ENCODE results near the gene SLC2A9. TPM values are rescaled to one million over a fixed set of nuclear protein-coding genes. Genes with fewer than 3 reads are reported as not detected.

The SLC2A9 gene
- total RNA-seq, 2 experiments from 2014 or later: 1.1 to 1.2 TPM

DNA sequence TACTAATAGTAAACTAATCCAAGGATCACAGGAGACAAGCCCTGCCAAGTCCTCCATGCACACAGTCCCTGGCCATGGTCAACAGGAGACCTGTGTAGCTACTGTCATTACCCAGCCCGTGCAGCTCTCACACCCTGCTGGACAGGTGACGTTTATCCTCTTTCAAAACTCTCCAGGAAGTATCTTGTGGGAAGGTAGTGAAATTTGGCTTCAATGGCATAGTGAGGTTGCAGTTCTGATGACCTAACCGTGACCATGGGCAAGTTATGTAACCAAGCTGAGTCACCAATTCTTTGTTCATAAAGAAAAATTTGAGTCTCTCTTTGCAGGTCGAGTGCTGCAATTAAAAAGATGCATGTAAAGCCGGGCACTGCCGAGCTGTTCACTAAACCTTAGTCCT, 11.3 kb upstream of the SLC2A9 start:
- no peaks in the 10 kb centered on the region for H3K36me3 Mint-ChIP-seq
- H3K27me3 Mint-ChIP-seq: peaks cover 4% of the 10 kb centered on the region
- H3K27ac Mint-ChIP-seq: no peak overlapping the region
- no peak for DNase-seq
- no peaks in the 10 kb centered on the region for H3K9me3 Mint-ChIP-seq
- H3K4me1 Mint-ChIP-seq: peaks cover 13% of the 10 kb centered on the region
- no peak overlapping the region for H3K4me3 Mint-ChIP-seq

- Mint-ChIP-seq H3K4me1 (peaks cover 13% of the 10 kb centered on the region), H3K27me3 (peaks cover 4% of the 10 kb centered on the region), H3K27ac (no peak overlapping the region), H3K36me3 (no peaks in the 10 kb centered on the region), H3K9me3 (no peaks in the 10 kb centered on the region), H3K4me3 (no peak overlapping the region)
- DNase-seq: no peak
Measured at GRCh38 chr4:10031668-10032590, 10.6 kb upstream of the SLC2A9 start.

GRCh38 chr4:10030972-10031667, 9.8 kb upstream of the SLC2A9 start:
- Mint-ChIP-seq H3K4me3 (no peak overlapping the region), H3K27ac (no peak overlapping the region), H3K27me3 (peaks cover 6% of the 10 kb centered on the region), H3K4me1 (peaks cover 13% of the 10 kb centered on the region), H3K36me3 (no peaks in the 10 kb centered on the region), H3K9me3 (no peaks in the 10 kb centered on the region)
- no peak for DNase-seq

DNA sequence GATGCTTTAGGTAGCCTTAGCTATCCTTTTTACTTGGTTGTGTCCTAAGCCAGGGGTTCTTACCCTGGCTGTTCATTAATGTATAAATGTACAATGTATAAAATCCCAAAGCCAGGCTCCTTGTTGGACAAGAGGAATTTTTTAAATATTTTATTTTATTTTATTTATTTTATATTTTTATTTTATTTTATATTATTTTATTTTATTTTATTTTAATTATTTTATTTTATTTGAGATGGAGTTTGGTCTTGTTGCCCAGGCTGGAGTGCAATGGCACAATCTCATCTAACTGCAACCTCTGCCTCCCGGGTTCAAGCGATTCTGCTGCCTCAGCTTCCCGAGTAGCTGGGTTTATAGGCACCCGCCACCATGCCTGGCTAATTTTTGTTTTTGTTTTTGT, 8.1 kb upstream of the SLC2A9 start:
- H3K9me3 Mint-ChIP-seq: no peaks in the 10 kb centered on the region
- no peak for DNase-seq

DNA sequence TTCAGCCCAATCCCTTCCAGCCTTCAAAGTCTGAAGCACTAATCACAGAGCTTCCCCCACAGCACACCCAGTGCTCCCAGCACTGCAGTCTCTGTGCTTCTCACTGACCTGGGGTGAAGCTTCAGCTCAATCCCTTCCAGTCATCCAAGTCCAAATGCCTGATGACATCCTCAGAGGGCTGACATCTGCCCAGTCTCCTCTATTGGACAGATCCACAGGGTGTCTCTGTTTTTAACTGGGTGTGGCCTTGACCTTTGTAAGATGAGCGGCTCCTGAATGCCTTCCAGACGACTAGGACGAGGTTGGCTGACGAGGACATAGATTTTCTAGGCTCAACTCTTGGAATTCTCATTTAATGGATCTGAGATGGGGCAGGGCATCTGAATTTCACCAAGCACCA, 7.6 kb upstream of the SLC2A9 start:
- Mint-ChIP-seq H3K27ac (no peak overlapping the region), H3K9me3 (no peaks in the 10 kb centered on the region), H3K4me3 (no peak overlapping the region), H3K36me3 (no peaks in the 10 kb centered on the region), H3K4me1 (peaks cover 13% of the 10 kb centered on the region), H3K27me3 (peaks cover 7% of the 10 kb centered on the region)
- DNase-seq: no peak

More for the DNA sequence above, 8.1 kb upstream of the SLC2A9 start:
- Mint-ChIP-seq H3K36me3 (no peaks in the 10 kb centered on the region), H3K27ac (no peak overlapping the region), H3K27me3 (peaks cover 9% of the 10 kb centered on the region), H3K4me1 (peaks cover 13% of the 10 kb centered on the region), H3K4me3 (no peak overlapping the region)

GRCh38 chr4:10026485-10026884, 5.2 kb upstream of the SLC2A9 start:
- H3K4me3 Mint-ChIP-seq: no peak overlapping the region
- H3K36me3 Mint-ChIP-seq: no peaks in the 10 kb centered on the region
- H3K27ac Mint-ChIP-seq: no peak overlapping the region
- no peaks in the 10 kb centered on the region for H3K9me3 Mint-ChIP-seq
- no peak for DNase-seq
- H3K27me3 Mint-ChIP-seq: peaks cover 5% of the 10 kb centered on the region
- no peaks in the 10 kb centered on the region for H3K4me1 Mint-ChIP-seq

- Mint-ChIP-seq H3K4me1 (no peaks in the 10 kb centered on the region), H3K9me3 (no peaks in the 10 kb centered on the region), H3K27ac (no peak overlapping the region), H3K36me3 (no peaks in the 10 kb centered on the region), H3K4me3 (no peak overlapping the region), H3K27me3 (peaks cover 5% of the 10 kb centered on the region)
- DNase-seq: no peak
Measured at GRCh38 chr4:10025230-10025806, 4.0 kb upstream of the SLC2A9 start.

GRCh38 chr4:10024303-10024702, 3.0 kb upstream of the SLC2A9 start:
- Mint-ChIP-seq H3K4me3 (no peak overlapping the region), H3K27ac (no peak overlapping the region)

GRCh38 chr4:10023806-10024205, 2.5 kb upstream of the SLC2A9 start:
- H3K4me1 Mint-ChIP-seq: peaks cover 7% of the 10 kb centered on the region
- no peak for DNase-seq
- no peak overlapping the region for H3K4me3 Mint-ChIP-seq
- H3K36me3 Mint-ChIP-seq: no peaks in the 10 kb centered on the region
- no peak overlapping the region for H3K27ac Mint-ChIP-seq
- H3K27me3 Mint-ChIP-seq: peaks cover 5% of the 10 kb centered on the region
- no peaks in the 10 kb centered on the region for H3K9me3 Mint-ChIP-seq

More at GRCh38 chr4:10024303-10024702, 3.0 kb upstream of the SLC2A9 start:
- no peak for DNase-seq
- Mint-ChIP-seq H3K27me3 (peaks cover 5% of the 10 kb centered on the region), H3K4me1 (peaks cover 3% of the 10 kb centered on the region), H3K9me3 (no peaks in the 10 kb centered on the region), H3K36me3 (no peaks in the 10 kb centered on the region)

DNA sequence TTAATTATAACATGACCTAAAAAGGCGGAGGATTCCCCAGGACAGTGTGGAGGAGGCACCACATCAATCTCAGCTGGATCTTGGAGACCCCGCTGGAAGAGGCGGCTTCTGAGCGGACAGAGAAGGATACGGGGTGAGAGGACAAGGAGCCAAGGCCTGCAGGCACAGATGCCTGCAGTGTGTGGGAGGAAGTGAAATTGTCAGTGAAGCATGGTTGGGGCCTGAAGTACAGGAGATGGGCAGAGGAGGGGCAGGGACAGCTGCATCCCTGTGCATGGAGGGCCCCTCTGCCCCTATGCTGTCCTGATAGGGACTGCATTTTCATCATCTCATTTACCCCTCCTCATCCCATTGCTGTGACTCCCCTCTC, 1.7 kb upstream of the SLC2A9 start:
- no peak overlapping the region for H3K27ac Mint-ChIP-seq
- H3K9me3 Mint-ChIP-seq: no peaks in the 10 kb centered on the region
- H3K4me3 Mint-ChIP-seq: no peak overlapping the region
- no peak for DNase-seq
- peaks cover 5% of the 10 kb centered on the region for H3K27me3 Mint-ChIP-seq
- H3K4me1 Mint-ChIP-seq: peaks cover 12% of the 10 kb centered on the region
- no peaks in the 10 kb centered on the region for H3K36me3 Mint-ChIP-seq

DNA sequence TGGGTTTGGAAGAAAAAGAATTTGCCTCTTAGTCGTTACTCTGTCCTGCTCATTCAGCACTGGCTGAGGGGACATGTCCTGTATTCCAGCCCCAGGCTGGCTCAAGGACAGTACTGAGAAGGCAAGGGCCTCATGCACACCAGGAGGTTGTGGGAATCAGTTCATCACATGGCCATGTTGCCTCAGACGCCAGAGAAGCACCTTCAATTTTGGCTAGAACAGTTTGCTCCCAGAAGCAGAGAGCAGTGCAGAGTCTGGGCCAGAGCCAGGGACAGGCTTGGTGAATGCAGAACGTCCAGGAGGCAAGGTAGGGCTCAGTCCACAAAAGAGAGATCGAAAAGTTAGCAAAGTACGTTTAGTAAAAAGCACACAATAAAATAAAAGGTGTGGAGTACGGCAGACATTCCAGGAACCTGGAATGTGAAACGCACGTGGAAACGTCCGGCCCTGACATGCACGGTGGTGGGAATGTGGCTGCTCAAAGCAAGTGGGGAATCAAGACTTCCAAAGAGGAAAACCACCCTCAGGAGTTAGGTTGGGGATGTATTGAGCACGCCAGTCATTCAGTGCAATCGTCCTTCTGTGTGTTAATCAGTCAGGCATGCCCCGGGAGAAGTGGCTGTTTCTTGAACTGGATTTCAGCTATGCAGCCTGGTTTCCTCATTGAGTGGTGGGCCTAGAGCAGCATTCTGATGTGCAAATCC, 1.2 kb upstream of the SLC2A9 start:
- Mint-ChIP-seq H3K36me3 (no peaks in the 10 kb centered on the region), H3K27me3 (peaks cover 5% of the 10 kb centered on the region), H3K4me3 (no peak overlapping the region), H3K9me3 (no peaks in the 10 kb centered on the region), H3K27ac (no peak overlapping the region), H3K4me1 (peaks cover 12% of the 10 kb centered on the region)
- no peak for DNase-seq

- H3K9me3 Mint-ChIP-seq: no peaks in the 10 kb centered on the region
- peaks cover 12% of the 10 kb centered on the region for H3K4me1 Mint-ChIP-seq
- no peaks in the 10 kb centered on the region for H3K36me3 Mint-ChIP-seq
- no peak overlapping the region for H3K27ac Mint-ChIP-seq
- peaks cover 5% of the 10 kb centered on the region for H3K27me3 Mint-ChIP-seq
- DNase-seq: no peak
- H3K4me3 Mint-ChIP-seq: no peak overlapping the region
Measured at GRCh38 chr4:10021653-10022023, 341 bp upstream of the SLC2A9 start.

DNA sequence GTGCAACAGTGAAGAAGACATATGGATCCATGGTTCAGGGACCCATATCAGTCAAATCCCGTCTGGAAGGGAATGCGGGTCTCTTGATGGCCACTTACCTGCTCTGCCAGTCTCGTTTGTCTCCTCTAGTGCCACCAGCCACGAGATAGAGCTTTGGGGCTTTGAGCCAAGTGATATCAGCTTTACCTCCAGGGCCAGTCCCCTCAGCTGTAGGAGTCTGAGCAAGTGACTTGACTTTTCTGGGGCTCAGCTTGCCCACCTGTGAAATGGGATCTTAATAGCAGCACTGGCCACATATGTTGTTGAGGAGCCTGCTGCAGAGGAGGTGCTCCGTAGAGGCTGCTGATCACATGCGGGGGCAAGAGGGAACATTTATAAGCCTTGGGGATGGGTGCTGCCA, 1.2 kb downstream of the SLC2A9 start:
- H3K36me3 Mint-ChIP-seq: no peaks in the 10 kb centered on the region
- DNase-seq: no peak
- no peak overlapping the region for H3K27ac Mint-ChIP-seq

DNA sequence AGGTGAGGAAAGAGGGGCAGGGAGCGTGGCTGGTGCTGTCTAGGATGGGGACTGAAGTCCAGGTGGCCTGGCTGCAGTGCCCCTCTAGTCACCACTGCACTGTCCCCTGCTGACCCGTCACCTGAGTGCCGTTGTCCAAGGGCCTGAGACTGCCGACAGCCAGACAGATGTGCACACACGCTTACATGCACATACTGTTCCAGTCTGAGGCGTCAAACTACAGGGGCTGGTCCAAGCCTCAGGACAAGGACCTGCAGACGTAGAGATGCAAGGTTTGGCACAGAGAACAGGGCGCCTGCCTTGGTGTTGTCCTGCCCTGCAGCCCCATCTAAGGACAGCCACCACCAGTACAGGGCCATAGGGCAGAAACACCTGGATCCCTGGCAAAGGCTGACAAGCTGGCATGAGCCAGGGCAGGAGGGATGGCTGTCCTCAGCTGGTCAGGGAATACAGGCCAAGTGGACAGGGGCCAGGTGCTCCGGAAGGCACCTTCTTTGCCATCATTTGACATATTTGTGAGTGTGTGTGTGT, 1.7 kb downstream of the SLC2A9 start:
- Mint-ChIP-seq H3K4me3 (peak overlapping the region; percentile 88), H3K4me1 (peaks cover 12% of the 10 kb centered on the region), H3K9me3 (no peaks in the 10 kb centered on the region), H3K36me3 (no peaks in the 10 kb centered on the region), H3K27me3 (no peaks in the 10 kb centered on the region), H3K27ac (peak overlapping the region; percentile 95)
- DNase-seq: no peak

More for the DNA sequence above, 1.2 kb downstream of the SLC2A9 start:
- H3K4me1 Mint-ChIP-seq: peaks cover 12% of the 10 kb centered on the region
- H3K27me3 Mint-ChIP-seq: no peaks in the 10 kb centered on the region
- no peak overlapping the region for H3K4me3 Mint-ChIP-seq
- H3K9me3 Mint-ChIP-seq: no peaks in the 10 kb centered on the region

Measured in activated naive CD8-positive, alpha-beta T cell treated with anti-CD3 and anti-CD28 coated beads for 36 hours (primary cell).